Inflammatory macrophage treated with lipopolysaccharide for 1 hour (primary cell): Measurements from ENCODE around the gene C2orf92.

Experiments used
- DNase-seq, 2 donors: peaks; one replicate each; pipeline ENCODE4 v3.0.0-alpha.2; 2020 to 2022

Gene C2orf92

GRCh38 chr2:97714950-97715652 is 45.6 kb downstream of the C2orf92 start:
- no peak for DNase-seq

- no peak for DNase-seq
These were observed 46.6 kb downstream of the C2orf92 start for GRCh38 chr2:97715951-97716694.

GRCh38 chr2:97716695-97717612 is 47.4 kb downstream of the C2orf92 start:
- DNase-seq: no peak

- no peak for DNase-seq
These were observed 48.1 kb downstream of the C2orf92 start for GRCh38 chr2:97717613-97717995.

- DNase-seq: no peak
These were observed 48.8 kb downstream of the C2orf92 start for GRCh38 chr2:97718051-97718882.

- no peak for DNase-seq
These were observed 49.4 kb downstream of the C2orf92 start for GRCh38 chr2:97718942-97719341.

- DNase-seq: no peak
These were observed 50.0 kb downstream of the C2orf92 start for GRCh38 chr2:97719362-97720155.

- DNase-seq: no peak
These were observed 51.2 kb downstream of the C2orf92 start for GRCh38 chr2:97720746-97721145.

- no peak for DNase-seq
These were observed 52.7 kb downstream of the C2orf92 start for GRCh38 chr2:97722227-97722626.

- DNase-seq: no peak
These were observed 53.9 kb downstream of the C2orf92 start for GRCh38 chr2:97723156-97724072.

GRCh38 chr2:97724073-97724410 is 54.5 kb downstream of the C2orf92 start:
- no peak for DNase-seq

- DNase-seq: no peak
These were observed 55.0 kb downstream of the C2orf92 start for GRCh38 chr2:97724501-97724900.

- DNase-seq: no peak
These were observed 55.6 kb downstream of the C2orf92 start for GRCh38 chr2:97724946-97725688.

- peak in 1 of 2 donors; percentile 6 for DNase-seq
These were observed 57.0 kb downstream of the C2orf92 start for GRCh38 chr2:97726261-97727064.

GRCh38 chr2:97727296-97727695 is 57.8 kb downstream of the C2orf92 start:
- DNase-seq: no peak

GRCh38 chr2:97728091-97728731 is 58.7 kb downstream of the C2orf92 start:
- DNase-seq: no peak

GRCh38 chr2:97730245-97730644 is 60.7 kb downstream of the C2orf92 start:
- DNase-seq: no peak

GRCh38 chr2:97731274-97732020 is 61.9 kb downstream of the C2orf92 start:
- no peak for DNase-seq
